GM18907 (cell line): ENCODE data around the gene AMIGO2.
A peak's percentile ranks its signal among the peaks of the same experiment; 100 is the strongest.

Experiments
- ATAC-seq: cut with Tn5 transposase; IDR thresholded peaks from one replicate; pipeline ENCODE4 v1.9.1; 2021; ENCODE audit warnings: mild to moderate bottlenecking, moderate library complexity; ENCODE audit not compliant: unreplicated experiment

The AMIGO2 gene

DNA sequence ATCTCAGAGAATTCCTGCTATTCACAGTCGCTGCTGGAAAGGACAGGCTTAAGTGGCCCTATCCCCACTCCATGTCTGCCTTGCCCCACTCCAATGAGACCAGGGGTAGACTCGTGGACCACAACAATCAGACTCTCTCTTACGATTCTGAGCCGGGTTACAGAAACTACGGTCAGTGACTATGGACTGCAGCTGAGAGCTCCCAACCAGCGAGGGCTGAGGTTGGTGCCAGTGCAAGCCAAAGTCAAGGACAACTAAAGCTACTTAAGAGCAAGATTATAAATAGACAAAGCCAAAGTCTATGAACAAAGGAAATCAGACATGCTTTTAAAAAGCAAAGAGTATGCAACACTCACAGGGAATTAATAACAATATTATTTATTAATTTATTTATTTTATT is 18.3 kb upstream of the AMIGO2 start:
- no peak for ATAC-seq

DNA sequence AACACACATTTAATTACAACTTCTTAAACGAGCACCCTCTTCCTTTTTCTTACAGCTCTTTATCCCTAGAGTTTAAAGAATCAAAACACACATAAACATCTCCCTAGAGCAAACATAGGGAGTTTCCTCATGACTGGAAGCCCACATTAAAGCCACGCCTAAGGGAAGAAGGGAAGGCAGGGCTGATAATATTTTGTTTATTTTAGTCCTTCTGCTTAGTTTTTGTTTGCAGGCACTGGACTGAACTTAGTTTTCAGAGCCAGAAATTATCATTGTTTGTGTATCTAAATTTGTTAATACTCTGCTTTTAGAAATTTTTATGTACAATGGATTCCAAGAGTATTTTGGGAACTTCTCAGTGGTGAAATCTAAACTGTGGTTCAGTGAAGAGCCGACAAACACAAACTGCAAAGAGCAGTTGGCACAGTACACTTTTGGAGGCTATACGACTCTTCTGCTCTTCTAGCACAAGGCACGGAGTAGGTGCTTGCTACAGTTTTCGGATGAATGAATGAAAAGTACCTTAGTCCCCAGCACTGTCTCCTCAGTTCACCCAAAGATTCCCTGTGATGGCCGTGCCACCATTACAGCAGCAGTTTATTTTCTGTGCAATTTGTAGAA is 17.6 kb upstream of the AMIGO2 start:
- no peak for ATAC-seq

DNA sequence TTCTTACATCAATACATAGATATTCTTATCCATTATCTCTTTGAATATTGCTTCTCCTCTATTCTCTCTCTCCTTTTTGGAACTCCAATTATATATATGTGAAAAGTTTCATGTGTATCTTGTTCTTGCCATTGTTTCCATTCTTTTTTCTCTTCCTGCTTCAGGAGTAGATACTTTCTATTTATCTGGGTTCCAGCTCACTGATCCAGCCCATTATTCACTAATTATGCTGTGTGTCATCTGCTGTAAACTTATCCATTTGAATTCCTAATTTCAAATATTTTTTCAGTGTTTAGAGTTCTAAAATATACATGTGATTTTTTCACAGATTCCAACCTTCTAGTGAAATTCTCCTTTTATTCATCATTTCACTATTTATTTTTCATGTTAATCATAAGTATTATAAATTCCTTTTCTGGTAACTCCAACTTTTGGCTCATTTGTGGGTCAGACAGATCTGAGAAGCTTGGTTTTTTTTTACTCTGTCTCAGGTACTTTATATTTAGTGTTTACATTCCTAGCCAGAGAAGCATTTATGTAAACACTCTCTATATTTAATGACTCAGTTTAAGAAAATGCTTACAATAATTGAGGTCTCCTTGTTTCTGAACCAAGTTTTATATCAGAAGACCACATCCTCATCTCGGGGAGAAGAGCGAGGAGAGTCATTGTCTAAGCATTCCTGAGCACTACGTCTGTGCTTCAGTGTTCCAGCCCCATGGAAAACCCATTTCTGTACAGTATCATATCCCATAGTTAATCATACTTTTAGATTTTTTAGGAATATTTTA is 15.9 kb upstream of the AMIGO2 start:
- ATAC-seq: no peak

- no peak for ATAC-seq
Measured at GRCh38 chr12:47094804-47095203, 15.0 kb upstream of the AMIGO2 start.

GRCh38 chr12:47091009-47091408 is 11.2 kb upstream of the AMIGO2 start:
- no peak for ATAC-seq

GRCh38 chr12:47088021-47088944 is 8.5 kb upstream of the AMIGO2 start:
- ATAC-seq: no peak

- no peak for ATAC-seq
Measured at GRCh38 chr12:47087088-47087688, 7.4 kb upstream of the AMIGO2 start.

- no peak for ATAC-seq
Measured at GRCh38 chr12:47085815-47086252, 6.1 kb upstream of the AMIGO2 start.

- ATAC-seq: no peak
Measured at GRCh38 chr12:47084172-47084571, 4.4 kb upstream of the AMIGO2 start.

- no peak for ATAC-seq
Measured at GRCh38 chr12:47082796-47083621, 3.2 kb upstream of the AMIGO2 start.

DNA sequence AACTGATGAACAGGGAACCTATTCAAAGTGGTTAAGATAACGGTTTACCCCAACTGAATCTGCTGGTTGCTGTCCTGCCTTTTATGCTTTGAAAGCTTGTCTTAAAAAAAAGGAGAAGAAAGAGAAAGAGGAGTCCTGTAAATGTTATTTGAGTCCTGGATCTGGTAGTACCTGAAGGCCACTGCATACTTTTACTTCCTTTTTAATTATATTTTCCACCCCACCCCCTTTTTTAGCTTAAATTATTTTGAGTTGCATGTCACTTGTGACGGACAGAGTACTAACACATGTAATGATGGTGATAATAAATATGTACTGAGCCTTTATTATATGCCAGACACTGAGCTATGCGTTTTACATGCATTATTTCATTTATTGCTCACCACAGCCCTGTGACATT is 2.5 kb upstream of the AMIGO2 start:
- ATAC-seq: no peak

DNA sequence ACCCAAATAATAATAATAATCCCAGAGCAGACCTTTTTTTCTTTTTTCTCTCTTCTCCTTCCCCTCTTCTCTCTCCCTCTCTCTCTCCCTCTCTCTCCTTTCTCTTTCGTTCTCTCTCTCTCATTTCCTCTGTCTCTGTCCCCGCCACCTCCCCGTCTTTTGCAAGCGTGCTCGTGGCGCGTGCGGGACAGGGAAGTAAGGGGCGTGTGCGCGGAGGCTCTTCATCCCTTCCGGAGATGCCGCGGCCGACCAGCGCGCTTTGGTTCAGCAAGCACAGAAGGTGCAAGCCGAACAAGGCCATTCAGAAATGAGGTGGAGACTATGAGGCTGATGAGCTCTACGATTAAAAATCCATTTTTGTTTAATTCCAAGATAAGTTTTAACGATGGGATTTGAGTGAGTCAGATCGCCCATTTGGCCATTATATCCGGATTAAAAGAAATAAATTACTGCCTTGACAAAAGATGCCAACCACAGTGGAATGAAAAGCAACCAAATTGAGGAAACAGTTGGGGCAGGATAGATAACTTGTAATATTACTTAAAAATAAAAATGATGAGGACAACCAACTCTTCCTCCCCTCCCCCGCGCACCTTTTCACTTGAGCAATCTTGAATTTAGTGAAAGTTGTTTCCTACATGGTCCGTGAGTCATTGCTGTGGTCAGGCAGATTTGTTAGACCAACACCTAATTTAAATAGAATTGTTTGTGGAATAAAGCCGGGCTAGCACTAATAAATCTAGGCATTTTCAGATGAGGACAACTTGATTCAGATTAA is 1.2 kb upstream of the AMIGO2 start:
- ATAC-seq: no peak

- peak; percentile 22 for ATAC-seq
Measured at GRCh38 chr12:47079981-47080724, 394 bp upstream of the AMIGO2 start.

DNA sequence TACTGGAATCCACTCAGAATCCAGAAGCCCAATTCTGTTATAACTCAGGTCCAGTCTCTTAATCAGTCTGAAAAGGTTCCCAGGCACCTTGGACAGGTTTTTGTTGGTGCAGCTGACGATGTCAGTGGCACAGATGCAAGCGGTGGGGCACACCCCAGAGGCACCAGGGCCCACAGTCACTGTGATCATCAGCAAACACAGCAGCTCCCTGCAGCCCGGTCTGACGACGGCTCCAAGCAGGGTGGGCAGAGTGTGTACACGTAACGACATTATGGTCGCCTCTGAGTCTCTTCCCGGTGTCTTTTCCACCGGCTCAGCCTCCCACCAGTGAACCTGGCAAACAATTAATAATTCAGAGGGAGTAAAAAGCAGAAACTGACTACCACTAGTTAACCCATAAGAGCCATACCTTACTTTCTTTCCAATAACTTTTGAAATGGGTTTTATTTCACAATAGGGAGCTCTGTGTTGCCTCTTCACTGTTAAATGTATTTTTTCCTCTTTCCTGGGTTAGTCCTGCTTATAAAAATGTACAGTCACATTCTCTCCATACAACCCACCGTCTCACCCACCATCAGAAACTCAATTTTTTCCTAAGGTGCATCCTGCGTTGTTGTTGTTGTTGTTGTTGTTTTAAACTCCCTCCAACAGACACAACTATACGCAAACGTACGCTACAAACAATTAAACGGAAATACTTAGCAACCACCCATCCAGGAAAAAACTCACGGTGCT is 859 bp downstream of the AMIGO2 start:
- no peak for ATAC-seq

DNA sequence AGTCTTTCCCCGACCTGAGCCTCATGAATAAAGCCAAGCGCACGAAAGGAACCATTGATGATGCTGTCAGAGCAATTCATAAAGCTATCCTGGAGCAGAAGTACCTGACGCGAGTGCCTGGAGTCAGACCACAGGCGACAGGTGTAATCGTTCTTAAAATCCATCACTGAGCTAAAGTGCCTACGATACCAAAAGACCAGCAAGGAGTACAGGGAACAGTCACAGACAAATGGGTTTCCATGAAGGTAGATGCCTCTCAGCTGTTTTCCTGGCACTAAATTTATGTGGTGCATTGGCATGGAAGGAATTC is 1.7 kb downstream of the AMIGO2 start:
- ATAC-seq: no peak

- ATAC-seq: no peak
Measured at GRCh38 chr12:47077206-47078085, 2.3 kb downstream of the AMIGO2 start.
